HK-2 (cell line): ENCODE measurements around the gene TSPAN15.
"Not testable (repeated sequence)": the region's sequence is repeated elsewhere in the genome, so short reads cannot be mapped to it uniquely, and the experiment has no call there.

Experiments
- DNase-seq: peaks from one replicate; pipeline ENCODE4 v3.0.0-alpha.2; 2018; ENCODE audit not compliant: unreplicated experiment

TSPAN15 gene

GRCh38 chr10:69503001-69503895 lies 52.0 kb downstream of the TSPAN15 start:
- DNase-seq: no peak

DNA sequence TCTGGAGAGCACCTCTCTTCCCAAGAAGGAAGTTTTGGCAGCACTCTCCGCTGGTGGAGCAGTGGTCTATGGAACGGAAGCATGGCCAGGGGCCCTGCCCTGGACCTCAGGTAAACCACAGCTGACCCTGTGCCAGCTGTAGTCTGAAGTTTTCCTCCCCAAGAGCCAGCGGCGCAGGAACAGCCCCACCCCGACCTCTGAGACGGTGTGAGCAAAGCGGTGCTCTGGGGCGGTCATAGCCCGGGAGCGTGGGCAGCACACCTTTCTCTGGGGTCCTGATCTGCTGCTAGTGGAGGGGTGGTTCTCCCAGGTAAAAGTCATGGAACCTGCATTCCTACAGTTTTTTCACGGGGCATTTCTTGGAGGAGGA lies 52.6 kb downstream of the TSPAN15 start:
- DNase-seq: no peak

- DNase-seq: no peak
These were observed 53.4 kb downstream of the TSPAN15 start for GRCh38 chr10:69504576-69505250.

DNA sequence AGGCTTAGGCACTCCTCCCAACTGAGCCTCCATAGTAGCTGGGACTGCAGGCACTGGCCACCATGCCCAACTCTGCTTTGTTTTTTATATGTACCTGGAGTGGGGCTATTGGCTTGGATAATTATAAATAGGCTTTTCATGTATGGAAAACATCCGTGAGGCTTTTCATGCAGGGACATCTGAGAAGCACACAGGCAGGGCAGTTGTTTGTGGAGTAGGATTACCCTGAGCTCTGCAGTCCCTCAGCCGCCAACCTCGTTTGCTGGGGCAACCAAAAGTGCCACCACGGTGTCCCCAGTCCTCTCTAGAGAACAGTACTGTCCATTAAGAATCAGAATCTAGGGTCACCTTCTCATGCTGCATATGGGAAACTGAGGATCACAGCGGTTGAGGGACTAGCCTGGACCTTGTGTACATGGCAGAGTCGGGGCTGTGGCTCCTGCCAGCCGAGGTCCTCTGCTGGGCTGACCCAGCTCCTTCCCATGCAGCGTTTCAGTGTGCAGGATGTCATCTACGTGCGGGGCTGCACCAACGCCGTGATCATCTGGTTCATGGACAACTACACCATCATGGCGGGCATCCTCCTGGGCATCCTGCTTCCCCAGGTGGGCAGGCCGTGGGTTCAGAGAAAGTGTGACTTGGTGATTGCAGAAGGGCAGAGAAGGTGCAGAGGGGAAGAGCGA lies 54.5 kb downstream of the TSPAN15 start:
- no peak for DNase-seq

DNA sequence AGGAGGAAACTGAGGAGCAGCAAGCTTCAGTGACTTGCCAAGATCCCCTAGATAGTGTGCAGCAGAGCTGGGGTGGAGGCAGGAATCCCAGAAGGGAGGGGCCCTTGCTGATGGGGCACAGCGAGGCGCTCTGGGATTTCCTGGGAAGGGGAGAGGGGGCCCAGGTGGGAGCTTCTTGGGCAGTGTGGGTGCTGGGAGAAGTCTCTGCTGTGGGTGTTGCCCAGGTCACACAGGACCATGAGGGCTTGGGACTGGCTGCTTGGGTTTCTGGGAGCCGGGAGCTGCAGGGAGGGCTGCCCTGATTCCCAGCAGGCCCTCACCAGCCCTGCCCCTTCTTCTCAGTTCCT lies 55.2 kb downstream of the TSPAN15 start:
- DNase-seq: no peak

DNA sequence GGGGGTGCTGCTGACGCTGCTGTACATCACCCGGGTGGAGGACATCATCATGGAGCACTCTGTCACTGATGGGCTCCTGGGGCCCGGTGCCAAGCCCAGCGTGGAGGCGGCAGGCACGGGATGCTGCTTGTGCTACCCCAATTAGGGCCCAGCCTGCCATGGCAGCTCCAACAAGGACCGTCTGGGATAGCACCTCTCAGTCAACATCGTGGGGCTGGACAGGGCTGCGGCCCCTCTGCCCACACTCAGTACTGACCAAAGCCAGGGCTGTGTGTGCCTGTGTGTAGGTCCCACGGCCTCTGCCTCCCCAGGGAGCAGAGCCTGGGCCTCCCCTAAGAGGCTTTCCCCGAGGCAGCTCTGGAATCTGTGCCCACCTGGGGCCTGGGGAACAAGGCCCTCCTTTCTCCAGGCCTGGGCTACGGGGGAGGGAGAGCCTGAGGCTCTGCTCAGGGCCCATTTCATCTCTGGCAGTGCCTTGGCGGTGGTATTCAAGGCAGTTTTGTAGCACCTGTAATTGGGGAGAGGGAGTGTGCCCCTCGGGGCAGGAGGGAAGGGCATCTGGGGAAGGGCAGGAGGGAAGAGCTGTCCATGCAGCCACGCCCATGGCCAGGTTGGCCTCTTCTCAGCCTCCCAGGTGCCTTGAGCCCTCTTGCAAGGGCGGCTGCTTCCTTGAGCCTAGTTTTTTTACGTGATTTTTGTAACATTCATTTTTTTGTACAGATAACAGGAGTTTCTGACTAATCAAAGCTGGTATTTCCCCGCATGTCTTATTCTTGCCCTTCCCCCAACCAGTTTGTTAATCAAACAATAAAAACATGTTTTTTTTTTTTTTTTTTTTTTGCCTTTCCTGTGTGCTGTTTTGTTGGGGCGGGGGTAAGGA lies 55.8 kb downstream of the TSPAN15 start:
- no peak for DNase-seq

DNA sequence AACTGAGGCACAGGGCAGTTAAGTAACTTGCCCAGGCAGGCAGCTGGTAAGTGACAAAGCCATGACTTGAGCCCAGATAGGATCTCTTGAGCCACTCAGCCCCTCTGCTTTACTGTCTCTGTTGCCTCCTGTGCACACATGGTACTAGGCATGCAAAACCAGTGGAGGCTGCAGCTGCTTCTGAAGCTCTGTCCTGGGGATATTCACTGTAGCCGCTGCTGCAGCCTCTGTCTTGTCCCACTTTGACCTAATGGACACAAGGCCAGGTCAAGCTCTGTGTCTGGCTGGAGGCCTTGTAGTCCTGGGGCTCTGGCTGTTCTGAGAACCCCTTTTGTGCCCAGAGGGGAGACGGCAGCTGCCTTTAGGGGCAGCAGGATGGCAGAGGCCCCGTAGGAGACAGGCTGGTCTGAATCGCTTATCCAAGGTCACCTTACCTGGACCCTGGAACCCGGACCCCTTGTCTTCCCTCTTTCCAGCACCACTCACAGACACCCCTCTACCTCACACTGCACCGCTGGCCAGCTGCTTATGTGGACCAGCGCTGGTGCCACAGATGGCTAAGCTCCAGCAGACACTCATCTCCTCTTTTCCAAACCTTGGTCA lies 57.6 kb downstream of the TSPAN15 start:
- no peak for DNase-seq

GRCh38 chr10:69512901-69513300 lies 61.6 kb downstream of the TSPAN15 start:
- no peak for DNase-seq

DNA sequence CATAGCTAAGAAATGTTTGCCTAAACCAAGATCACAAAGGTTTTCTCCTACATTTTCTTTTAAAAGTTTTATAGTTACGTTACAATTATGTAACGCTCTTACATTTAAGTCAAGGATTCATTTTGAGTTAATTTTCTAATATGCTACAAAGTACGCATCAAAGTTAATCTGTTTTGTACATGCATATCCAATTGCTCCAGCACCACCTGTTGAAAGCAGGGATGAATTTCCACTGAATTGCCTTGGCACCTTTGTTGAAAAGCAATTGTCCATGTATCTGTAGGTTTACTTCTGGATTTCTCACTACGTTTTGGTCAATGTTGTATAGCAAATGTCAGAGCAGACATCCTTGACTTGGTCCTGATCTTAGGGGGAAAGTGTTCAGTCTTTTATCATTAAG lies 62.4 kb downstream of the TSPAN15 start:
- DNase-seq: no peak

DNA sequence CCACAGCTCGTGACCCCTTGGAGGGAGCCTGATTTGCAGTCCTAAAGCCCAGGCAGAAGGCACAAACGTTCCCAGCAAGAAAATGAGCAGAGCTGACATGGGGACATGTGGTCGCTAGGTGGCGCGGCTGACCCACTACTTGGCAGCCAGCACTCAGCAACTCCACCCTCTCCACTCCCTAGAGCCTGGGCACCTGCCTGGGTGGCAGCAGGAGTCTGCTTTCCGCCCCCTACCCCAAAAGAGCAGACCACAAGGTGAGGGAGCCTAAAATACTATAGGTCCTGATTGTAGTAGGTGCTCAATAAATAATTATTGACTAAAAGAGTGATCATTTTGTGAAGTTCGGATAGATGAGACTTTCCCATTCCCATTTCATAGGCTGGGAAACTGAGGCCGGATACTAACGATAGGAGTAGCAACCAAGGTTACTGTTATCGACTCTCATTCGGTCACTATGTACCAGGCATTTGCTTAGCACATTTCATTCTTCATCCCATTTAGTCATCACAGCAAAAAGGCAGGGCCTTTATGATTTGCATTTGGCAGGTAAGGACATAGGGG lies 64.5 kb downstream of the TSPAN15 start:
- peak; percentile 81 for DNase-seq

DNA sequence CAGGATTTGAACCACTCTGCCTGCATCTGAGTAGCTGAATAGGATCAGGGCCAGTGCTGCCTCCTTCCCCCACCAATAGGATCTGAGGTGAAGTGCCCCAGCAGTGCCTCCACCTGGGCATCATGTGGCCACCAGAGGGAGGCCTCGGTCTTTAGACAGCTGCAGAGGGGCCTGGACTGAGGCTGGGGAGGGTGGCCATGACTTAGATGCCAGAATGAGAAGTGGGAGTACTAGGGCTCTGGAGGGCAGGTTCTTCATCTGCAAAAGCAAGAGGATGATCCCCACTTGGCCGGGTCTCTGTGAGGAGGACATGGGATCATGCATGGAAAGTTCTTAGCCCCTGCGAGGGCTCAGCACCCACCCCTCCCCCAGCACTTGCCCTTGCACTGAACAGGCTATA lies 65.1 kb downstream of the TSPAN15 start:
- peak; percentile 40 for DNase-seq

DNA sequence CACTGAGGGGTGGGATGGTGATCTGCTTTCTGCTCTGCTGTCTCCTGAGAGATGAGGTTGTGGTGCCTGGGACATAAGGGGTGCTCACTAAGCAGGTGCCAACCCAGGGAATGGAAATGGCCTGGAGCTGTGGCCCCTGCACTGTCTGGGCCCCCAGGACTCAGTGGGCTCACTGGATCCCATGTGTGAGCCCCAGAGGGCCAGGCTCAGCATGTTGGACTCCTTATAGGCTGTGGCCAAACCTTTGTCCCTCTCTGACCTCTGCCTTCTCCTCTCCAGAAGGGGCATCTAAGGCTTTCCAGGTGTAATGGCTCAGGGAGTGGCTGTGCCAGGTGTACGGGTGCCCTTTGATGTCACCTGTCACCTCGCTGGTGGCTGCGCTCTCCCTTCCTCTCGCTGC lies 65.5 kb downstream of the TSPAN15 start:
- DNase-seq: no peak

DNA sequence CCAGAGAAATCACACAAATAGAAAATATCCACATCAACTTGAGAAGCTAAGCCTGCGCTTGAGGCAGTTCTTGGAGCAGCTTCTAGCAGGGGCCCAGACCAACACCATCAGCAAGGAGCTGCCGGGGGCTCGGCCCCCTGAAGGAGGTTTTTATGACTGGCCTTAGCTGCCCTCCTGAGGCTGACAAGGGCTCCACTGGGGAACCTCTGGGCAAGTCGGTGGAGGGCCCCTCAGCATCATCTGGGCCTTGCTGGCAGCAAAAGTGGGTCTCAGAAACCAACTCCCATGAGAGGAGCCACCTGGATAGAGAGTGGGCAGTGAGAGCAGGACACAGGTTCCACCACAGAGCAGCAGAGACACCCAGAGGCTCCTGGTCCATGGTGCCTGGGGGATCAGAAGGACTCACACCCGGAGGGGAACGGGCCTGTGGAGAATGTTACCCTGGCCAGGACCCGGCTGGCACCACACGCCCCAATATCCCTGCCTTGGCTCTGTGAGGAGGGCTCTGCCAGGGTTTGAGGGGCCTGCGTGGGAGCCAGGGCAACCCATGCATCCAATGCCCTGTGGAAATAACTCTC lies 66.1 kb downstream of the TSPAN15 start:
- DNase-seq: no peak

DNA sequence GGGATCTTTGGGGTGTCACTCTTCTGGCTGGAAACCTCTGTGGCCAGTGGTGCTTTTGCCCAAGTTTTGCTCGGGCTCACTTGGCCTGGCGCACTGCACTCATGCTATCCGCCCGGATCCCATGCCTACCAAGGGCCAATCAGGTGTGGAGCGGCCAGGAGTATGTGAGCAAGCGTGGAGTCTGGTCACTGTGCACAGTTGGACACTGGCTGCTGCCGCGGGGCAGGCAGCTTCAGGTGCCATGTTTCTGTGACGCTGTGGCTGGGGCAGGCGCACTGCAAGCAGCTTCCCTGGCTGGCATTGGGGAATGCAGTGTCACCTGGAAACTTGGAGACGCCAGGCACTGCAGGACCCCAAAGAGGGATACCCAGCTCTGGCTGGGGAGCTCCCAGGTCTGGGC lies 76.7 kb downstream of the TSPAN15 start:
- no peak for DNase-seq

- no peak for DNase-seq
These were observed 82.4 kb downstream of the TSPAN15 start for GRCh38 chr10:69533658-69534057.

DNA sequence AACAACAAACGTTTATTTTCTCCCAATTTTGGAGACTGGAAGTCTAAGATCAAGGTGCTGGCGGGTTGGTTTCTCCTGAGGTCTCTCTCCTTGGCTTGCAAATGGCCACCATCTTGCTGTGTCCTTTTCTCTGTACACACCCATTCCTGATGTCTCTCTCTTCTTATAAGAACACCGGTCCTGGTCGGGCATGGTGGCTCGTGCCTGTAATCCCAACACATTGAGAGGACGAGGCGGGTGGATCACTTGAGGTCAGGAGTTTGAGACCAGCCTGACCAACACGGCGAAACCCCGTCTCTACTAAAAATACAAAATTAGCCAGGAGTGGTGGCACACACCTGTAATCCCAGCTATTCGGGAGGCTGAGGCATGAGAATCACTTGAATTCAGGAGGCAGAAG lies 85.3 kb downstream of the TSPAN15 start:
- not testable (repeated sequence) for DNase-seq

GRCh38 chr10:69537449-69537848 lies 86.2 kb downstream of the TSPAN15 start:
- DNase-seq: no peak

GRCh38 chr10:69538461-69538860 lies 87.2 kb downstream of the TSPAN15 start:
- no peak for DNase-seq

- no peak for DNase-seq
These were observed 90.2 kb downstream of the TSPAN15 start for GRCh38 chr10:69541463-69541862.

DNA sequence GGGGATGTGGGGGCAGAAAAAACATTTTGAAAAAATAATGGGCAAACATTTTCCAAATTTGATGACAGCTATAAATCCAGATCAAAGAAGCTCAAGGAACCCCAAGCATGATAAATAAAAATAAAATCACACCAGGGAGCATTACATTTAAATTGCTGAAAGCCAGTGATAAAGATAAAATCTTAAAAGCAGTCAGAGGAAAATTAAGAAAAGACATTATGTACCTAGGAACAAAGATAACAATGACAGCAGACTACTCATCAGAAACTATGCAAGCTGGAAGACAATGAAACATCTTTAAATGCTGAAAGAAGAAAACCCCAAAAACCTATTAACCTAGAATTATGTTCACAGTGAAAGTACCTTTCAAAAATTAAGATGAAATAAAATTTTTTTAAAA lies 98.7 kb downstream of the TSPAN15 start:
- DNase-seq: no peak

GRCh38 chr10:69552268-69552667 lies 101.0 kb downstream of the TSPAN15 start:
- no peak for DNase-seq
